ENCODE results near the gene BMP8B.
"Not testable (repeated sequence)": the region's sequence is repeated elsewhere in the genome, so short reads cannot be mapped to it uniquely, and the experiment has no call there.

Gene BMP8B

GRCh38 chr1:39812913-39813312 lies 24.2 kb upstream of the BMP8B start:
- DNase-seq: no peak

GRCh38 chr1:39808784-39809517 lies 20.3 kb upstream of the BMP8B start:
- DNase-seq: no peak

GRCh38 chr1:39805385-39805784 lies 16.7 kb upstream of the BMP8B start:
- DNase-seq: no peak

- DNase-seq: no peak
Measured at GRCh38 chr1:39802496-39803260, 14.0 kb upstream of the BMP8B start.

GRCh38 chr1:39800471-39800835 lies 11.8 kb upstream of the BMP8B start:
- no peak for DNase-seq

- DNase-seq: peak in 48 of 51 donors; percentile 9 to 84 (median 50)
Measured at GRCh38 chr1:39799770-39800470, 11.3 kb upstream of the BMP8B start.

- peak in 33 of 51 donors; percentile 8 to 65 (median 39) for DNase-seq
Measured at GRCh38 chr1:39798859-39799769, 10.4 kb upstream of the BMP8B start.

- no peak for DNase-seq
Measured at GRCh38 chr1:39795651-39796050, 7.0 kb upstream of the BMP8B start.

GRCh38 chr1:39791838-39792237 lies 3.2 kb upstream of the BMP8B start:
- no peak for DNase-seq

GRCh38 chr1:39789571-39790110 lies 976 bp upstream of the BMP8B start:
- DNase-seq: no peak

GRCh38 chr1:39788426-39788757 lies 273 bp downstream of the BMP8B start:
- DNase-seq: no peak

- DNase-seq: not testable (repeated sequence)
Measured at GRCh38 chr1:39787964-39788363, 701 bp downstream of the BMP8B start.

GRCh38 chr1:39787468-39787867 lies 1.2 kb downstream of the BMP8B start:
- peak in 1 of 51 donors; percentile 5 for DNase-seq

- DNase-seq: not testable (repeated sequence)
Measured at GRCh38 chr1:39787108-39787375, 1.6 kb downstream of the BMP8B start.

- DNase-seq: peak in 6 of 51 donors; percentile 5 to 64 (median 16)
Measured at GRCh38 chr1:39786303-39787107, 2.2 kb downstream of the BMP8B start.

- not testable (repeated sequence) for DNase-seq
Measured at GRCh38 chr1:39782685-39783084, 6.0 kb downstream of the BMP8B start.

- DNase-seq: no peak
Measured at GRCh38 chr1:39782103-39782502, 6.6 kb downstream of the BMP8B start.

GRCh38 chr1:39781349-39781715 lies 7.3 kb downstream of the BMP8B start:
- no peak for DNase-seq

- no peak for DNase-seq
Measured at GRCh38 chr1:39779821-39780220, 8.8 kb downstream of the BMP8B start.

- no peak for DNase-seq
Measured at GRCh38 chr1:39779137-39779536, 9.5 kb downstream of the BMP8B start.

All from hypothalamus (tissue), 51 donors.